Skeletal muscle satellite cell (primary cell): Measurements from ENCODE around the gene GMPR2.

Experiments used
- H3K27me3 ChIP-seq: 2 replicates; pipeline ENCODE4 v1.7.0; 2013; ENCODE audit warnings: low read length; ENCODE audit not compliant: control insufficient read depth, insufficient read depth
- H3K36me3 ChIP-seq: 2 replicates; pipeline ENCODE4 v1.7.0; 2013; ENCODE audit warnings: mild to moderate bottlenecking, control low read depth, low read length; ENCODE audit not compliant: insufficient read depth
- H3K4me1 ChIP-seq: 2 replicates; pipeline ENCODE4 v1.7.0; 2013; ENCODE audit warnings: low read length; ENCODE audit not compliant: control insufficient read depth, insufficient read depth
- H3K4me2 ChIP-seq: 2 replicates; pipeline ENCODE4 v1.7.0; 2013; ENCODE audit warnings: mild to moderate bottlenecking, low read length
- H3K4me3 ChIP-seq: 2 replicates; pipeline ENCODE4 v1.7.0; 2013; ENCODE audit warnings: low read length
- H3K9ac ChIP-seq: 2 replicates; pipeline ENCODE4 v1.7.0; 2013; ENCODE audit warnings: mild to moderate bottlenecking, low read depth, low read length, moderate library complexity
- H3K9me3 ChIP-seq: replicated peaks from 2 replicates; pipeline ENCODE4 v1.7.0; 2013; ENCODE audit warnings: mild to moderate bottlenecking, control low read depth, low read length

Gene GMPR2

DNA sequence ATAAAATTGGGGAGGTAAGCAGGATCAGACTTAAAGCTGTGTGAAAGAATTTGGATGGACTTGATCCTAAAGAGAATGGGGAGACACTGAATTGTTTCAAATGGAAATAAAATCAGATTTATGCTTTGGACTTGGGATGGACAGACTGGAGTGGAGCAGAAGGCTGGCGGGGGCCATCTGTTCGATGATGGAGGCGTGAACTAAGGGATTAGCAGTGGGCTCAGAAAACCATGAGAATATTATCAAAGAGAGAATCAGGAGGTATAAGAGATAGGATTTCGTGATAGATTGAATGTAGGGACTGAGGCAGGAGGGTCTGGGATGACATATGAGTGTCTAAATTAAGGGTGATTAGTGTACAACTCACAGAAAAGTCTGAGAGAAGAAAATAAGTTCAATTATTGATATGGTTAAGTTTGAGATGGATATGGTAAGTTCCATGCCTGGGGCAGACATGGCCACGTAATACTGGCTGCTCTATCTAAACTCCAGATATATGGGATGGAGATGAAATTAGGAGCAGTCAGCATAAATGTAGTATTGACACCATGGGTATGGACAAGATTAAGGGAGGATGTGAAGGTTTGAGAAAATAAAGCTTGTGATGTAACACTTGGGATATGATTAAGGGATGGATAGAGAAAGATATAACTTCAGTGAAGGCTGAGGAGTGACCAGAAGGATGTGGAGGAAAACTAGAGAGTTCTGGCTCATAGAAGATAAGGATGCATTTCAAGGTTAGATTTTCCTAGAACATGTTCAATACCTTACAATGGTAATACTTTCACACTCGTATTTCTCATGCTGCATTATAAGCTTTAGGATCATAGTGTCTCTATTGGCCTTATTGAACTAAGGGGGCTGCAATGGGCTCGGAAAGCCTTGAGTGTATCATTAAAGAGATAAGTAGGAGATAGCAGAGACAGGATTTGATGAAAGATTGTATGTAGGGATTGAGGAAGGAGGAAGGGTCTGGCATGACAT lies 28.3 kb upstream of the GMPR2 start:
- Histone ChIP-seq H3K9me3 (no peaks in the 10 kb centered on the region), H3K4me2 (no peak overlapping the region), H3K4me1 (no peaks in the 10 kb centered on the region), H3K4me3 (no peak overlapping the region), H3K27me3 (no peaks in the 10 kb centered on the region), H3K36me3 (peaks cover 52% of the 10 kb centered on the region), H3K9ac (no peak overlapping the region)

DNA sequence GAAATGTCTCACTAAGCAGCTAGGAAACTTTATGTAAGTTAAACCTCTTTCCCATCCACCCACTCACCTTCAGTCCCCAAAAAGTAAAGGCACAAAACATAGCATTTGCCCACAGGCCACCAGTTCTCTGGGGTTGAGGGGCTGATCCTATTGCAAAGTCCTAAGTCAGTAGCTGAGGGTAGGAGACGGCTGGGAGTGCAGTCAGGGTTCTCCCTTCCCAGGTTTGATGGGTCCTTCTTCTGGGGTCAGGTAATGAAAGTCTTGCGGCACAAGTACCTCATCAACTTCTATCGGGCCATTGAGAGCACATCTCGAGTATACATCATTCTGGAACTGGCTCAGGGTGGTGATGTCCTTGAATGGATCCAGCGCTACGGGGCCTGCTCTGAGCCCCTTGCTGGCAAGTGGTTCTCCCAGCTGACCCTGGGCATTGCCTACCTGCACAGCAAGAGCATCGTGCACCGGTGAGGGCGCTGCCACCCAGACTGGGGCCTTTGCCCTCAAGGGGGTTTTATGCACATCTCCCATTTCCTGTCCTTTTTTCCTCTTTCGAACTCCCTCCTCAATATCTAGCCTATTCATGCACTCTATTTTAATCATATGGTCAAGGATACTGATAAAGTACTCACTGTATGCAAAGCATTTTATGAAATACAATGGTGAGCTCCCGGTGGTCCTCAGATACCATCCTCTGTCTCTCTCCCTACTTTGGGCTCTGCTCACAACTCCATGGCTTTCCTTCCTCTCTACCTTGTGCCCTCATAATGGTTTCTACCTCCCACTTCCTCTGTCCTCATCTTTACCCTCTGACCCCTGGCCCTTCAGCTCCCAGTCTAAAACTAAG lies 26.2 kb upstream of the GMPR2 start:
- no peaks in the 10 kb centered on the region for H3K27me3 ChIP-seq
- no peak overlapping the region for H3K4me2 ChIP-seq
- H3K9ac ChIP-seq, result no peak overlapping the region
- peaks cover 67% of the 10 kb centered on the region for H3K36me3 ChIP-seq
- H3K4me3 ChIP-seq, result no peak overlapping the region
- H3K9me3 ChIP-seq, result no peaks in the 10 kb centered on the region
- no peaks in the 10 kb centered on the region for H3K4me1 ChIP-seq

GRCh38 chr14:24207104-24207551 lies 25.6 kb upstream of the GMPR2 start:
- H3K36me3 ChIP-seq, result peaks cover 67% of the 10 kb centered on the region
- no peaks in the 10 kb centered on the region for H3K27me3 ChIP-seq
- no peak overlapping the region for H3K4me3 ChIP-seq
- no peaks in the 10 kb centered on the region for H3K4me1 ChIP-seq
- no peaks in the 10 kb centered on the region for H3K9me3 ChIP-seq
- H3K4me2 ChIP-seq, result no peak overlapping the region
- H3K9ac ChIP-seq, result no peak overlapping the region

DNA sequence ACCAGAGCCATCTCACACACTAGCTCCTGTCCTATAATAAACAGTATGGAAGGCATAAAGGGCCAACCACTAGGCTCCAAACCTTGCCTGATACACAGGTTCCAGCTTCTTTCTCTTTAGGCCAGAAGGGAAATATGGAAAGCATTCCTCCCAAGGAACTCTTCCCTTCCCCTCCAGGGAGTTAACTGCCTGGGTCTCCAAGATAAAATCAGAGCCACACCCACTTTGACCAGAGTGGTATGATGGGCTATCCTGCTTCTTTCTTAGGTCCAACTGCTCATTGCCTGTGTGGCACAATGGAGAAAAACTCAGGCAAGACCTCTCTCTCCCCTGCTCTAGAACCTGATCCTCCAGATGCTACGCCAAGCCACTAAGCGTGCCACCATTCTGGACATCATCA lies 25.1 kb upstream of the GMPR2 start:
- no peaks in the 10 kb centered on the region for H3K27me3 ChIP-seq
- H3K4me2 ChIP-seq, result no peak overlapping the region
- H3K4me1 ChIP-seq, result peaks cover 3% of the 10 kb centered on the region
- H3K9ac ChIP-seq, result no peak overlapping the region
- H3K36me3 ChIP-seq, result peaks cover 67% of the 10 kb centered on the region
- H3K4me3 ChIP-seq, result no peak overlapping the region
- H3K9me3 ChIP-seq, result no peaks in the 10 kb centered on the region

GRCh38 chr14:24211311-24211710 lies 21.4 kb upstream of the GMPR2 start:
- no peaks in the 10 kb centered on the region for H3K9me3 ChIP-seq
- H3K9ac ChIP-seq, result no peak overlapping the region
- H3K4me3 ChIP-seq, result no peak overlapping the region
- peaks cover 43% of the 10 kb centered on the region for H3K36me3 ChIP-seq
- no peaks in the 10 kb centered on the region for H3K27me3 ChIP-seq
- no peak overlapping the region for H3K4me2 ChIP-seq
- peaks cover 13% of the 10 kb centered on the region for H3K4me1 ChIP-seq

DNA sequence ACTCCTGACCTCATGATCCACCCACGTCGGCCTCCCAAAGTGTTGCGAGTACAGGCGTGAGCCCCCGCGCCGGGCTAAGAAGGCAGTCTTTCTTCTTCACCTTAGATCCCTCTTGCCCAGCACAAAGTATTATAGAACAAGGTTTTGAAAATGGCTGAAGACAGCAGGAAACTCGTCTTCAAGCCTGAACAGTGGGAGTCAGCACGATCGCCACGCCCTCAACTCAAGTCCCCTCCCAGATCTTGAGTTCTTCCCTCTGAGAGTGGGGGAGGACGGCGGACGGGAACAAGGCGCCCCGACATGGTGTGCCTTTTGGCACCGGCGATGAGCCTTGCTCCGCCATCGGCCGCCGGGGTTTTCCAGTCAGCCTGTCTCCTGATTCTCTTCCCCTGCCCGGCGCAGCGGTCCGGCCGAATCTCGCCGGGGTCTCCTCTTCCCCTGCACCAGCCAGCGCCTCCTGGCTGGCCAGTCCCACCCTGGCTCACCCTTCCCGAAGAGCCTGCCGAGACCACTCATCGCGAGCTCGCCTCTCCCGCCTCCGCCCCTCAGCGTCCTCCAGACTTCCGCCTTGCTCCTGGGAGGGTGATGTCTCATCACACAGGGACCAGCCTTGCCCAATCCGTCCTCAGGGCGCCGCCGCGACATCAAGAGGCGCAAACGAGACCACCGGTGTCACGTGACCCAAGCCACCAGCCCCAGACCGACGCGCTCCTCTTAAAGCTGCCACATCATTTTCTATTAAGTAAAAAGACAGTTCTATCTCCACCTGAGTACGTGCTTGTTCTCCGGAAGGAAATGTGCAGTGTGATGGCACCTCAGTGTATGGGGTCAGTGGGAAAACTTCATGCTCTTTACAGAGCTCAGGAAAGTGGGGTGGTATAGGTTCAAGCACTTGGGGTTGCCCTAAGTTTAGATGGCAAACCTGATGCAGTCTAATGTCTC lies 19.5 kb upstream of the GMPR2 start, which contains the start of gene CHMP4A:
Gene CHMP4A (minus strand): TSS at position 565 of the 942 bp plus-strand sequence. CDS start 49 bp downstream, at position 516.
- Histone ChIP-seq H3K9ac (peak within 1 kb of the TSS; percentile 97), H3K4me2 (peak within 1 kb of the TSS; percentile 87), H3K4me1 (peaks cover 16% of the 10 kb centered on the region), H3K36me3 (peaks cover 31% of the 10 kb centered on the region), H3K9me3 (no peaks in the 10 kb centered on the region), H3K27me3 (no peaks in the 10 kb centered on the region), H3K4me3 (peak within 1 kb of the TSS; percentile 91)

DNA sequence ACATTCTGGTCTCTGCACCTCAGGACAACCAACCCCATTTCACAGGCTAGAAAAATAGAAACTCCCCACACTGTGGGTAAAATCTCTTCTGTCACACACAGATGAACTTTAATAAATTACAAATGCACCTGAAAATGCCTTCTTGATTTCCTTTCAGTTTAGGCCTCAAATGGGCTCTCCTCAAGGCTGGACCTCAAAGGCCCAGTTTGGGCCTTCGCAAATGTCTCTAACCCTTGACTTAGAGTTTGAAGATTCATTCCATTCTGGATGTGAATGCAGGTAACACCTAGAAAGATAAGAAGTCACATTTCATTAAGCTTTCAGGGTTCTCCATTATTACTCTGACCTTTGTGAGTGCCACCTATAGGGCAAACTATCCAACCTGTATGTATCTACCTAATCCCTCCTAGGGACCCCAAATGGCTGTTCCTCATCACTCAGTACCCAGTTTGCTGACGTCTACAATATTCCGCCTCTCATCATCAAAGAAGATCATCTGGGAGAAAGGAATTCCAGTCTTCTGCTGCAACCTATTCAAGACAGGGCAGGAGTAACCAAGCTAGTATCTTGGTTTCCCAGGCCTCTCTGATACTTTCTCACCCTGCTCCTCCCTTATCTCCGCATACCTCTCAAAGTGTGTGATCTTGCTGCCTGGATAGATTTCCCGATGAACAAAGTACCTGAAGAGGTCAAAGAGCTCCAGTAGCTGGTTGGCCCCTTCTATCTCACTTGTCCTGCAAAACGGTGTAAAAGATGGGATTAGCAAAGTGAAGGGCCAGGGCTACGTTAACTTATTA lies 18.7 kb upstream of the GMPR2 start:
- Histone ChIP-seq H3K4me2 (peak overlapping the region; percentile 87), H3K4me1 (peaks cover 16% of the 10 kb centered on the region), H3K9me3 (no peaks in the 10 kb centered on the region), H3K9ac (peak overlapping the region; percentile 97), H3K4me3 (peak overlapping the region; percentile 91), H3K27me3 (no peaks in the 10 kb centered on the region), H3K36me3 (peaks cover 32% of the 10 kb centered on the region)

DNA sequence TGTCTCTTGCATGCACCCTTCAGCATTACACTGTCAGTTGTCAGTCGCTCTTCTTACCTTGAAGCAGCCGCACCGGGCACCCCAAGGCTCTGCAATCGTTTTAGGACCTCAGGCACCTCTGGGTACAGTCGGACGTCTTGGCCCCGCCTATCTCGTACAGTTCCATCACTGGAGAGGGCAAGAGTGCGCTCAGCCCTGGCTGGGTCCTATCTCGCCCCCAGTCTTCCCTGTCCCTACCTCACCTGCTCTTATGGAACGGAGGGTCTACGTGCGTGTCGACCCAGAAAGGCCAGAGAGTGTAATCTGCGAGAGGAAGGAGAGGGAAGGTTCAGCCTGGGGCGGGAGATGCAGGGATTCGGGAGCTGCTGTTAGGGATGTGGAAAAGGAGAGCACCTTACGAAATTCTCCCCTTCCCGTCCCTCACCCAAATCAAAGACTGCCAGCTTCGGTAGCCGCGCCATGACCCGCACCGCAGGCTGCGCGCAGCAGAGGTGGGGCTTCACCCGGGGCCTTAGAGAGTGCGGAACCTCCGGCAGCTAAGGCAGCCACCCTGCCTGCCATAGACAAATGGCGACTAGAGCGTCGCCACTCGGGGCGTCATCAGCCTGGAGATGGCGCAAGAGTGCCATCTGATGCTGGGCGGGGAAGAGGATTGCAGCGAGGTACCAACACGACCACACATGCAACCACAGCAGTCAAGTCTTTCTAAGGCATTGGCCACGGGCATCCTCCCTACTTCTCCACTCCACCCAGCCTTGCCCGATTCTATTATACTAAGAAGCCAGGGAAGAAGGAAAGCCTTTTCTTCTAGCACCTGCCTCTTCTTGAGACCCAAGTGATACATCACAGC lies 17.0 kb upstream of the GMPR2 start, which contains the start of gene MDP1:
Gene MDP1 (minus strand): TSS at position 572 of the 850 bp plus-strand sequence. CDS start 111 bp downstream, at position 461.
- Histone ChIP-seq H3K9me3 (no peaks in the 10 kb centered on the region), H3K36me3 (peaks cover 15% of the 10 kb centered on the region), H3K4me1 (peaks cover 16% of the 10 kb centered on the region), H3K4me3 (peak within 1 kb of the TSS; percentile 77), H3K4me2 (peak within 1 kb of the TSS; percentile 82), H3K9ac (peak within 1 kb of the TSS; percentile 85), H3K27me3 (no peaks in the 10 kb centered on the region)

DNA sequence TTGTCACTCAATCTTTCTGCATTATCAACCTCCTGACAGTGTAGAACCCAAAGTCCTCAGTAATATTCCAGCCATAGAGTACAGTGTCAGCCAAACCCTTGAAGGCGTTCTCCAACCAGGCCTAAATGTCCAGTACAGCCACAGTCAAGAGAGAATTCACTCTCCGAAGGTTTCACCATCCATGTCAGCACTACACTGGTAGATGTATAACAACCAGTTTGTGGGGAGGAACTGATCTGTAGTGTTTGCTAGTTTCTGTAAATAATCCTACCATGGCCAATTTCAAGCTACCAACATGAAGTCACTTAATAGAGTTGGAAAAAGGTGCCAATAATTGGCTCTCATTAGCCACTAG lies 16.4 kb upstream of the GMPR2 start:
- peak overlapping the region; percentile 77 for H3K4me3 ChIP-seq
- H3K27me3 ChIP-seq, result no peaks in the 10 kb centered on the region
- peak overlapping the region; percentile 85 for H3K9ac ChIP-seq
- H3K9me3 ChIP-seq, result no peaks in the 10 kb centered on the region
- peak overlapping the region; percentile 82 for H3K4me2 ChIP-seq
- H3K4me1 ChIP-seq, result peaks cover 16% of the 10 kb centered on the region
- H3K36me3 ChIP-seq, result peaks cover 12% of the 10 kb centered on the region
